Measurements from ENCODE around the gene PLEKHA8. TPM values are rescaled to one million over a fixed set of nuclear protein-coding genes. Genes with fewer than 3 reads are reported as not detected.

The PLEKHA8 gene
- total and polyA plus RNA-seq, 10 of the 15 experiments (the other 5 are each of a cell fraction or from before 2014, with no cell fraction given): 1.1 to 13.2 (median 5.7) TPM

DNA sequence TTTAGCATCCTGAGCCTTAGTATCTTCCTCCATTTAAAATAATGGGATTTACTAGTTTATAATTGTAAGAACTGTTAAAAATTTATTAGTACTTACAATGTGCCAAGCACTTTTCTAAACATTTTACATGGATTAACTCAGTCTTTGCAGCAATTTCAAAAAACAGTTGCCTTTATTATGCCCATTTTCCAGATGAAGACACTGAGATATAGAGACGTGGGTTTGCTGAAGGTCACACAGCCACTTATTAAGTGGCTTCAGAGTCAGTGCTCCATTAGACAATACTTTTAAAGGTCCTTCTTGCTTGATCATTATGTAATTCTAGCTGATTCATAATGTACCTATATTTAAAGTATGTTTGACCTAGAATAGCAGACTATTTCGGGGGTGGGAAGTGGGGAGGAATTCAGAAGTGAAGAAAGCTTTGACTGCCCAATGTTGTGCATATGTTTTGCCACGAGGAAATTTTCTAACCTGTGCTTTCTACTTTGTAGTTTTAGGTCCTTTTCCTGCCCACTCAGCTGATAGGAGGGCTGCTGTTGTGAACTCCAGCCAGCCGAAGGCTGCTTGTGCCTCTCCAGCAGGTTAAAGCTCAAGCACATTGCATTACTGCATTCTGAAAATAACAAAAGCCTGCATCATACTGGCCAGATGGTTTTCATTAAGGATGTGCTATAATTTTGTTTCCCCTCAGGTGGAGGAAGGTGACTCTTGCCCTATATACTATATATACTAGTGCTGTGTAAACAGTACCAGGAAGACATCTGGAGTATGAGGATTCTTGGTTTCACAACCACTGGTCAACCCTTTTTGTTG is 4.3 kb downstream of the PLEKHA8 start:
- in situ Hi-C loops (cut with MboI) (no loop called here), intact Hi-C loops (cut with micrococcal nuclease; ENCODE audit: unreplicated experiment) (no loop called here)
- Histone ChIP-seq H3K4me3 (no peak overlapping the region), H3K9me3 (replicated peaks; ENCODE audit: control insufficient read depth, insufficient read depth, low read length) (no peaks in the 10 kb centered on the region), H3K79me2 (ENCODE audit: control insufficient read depth, insufficient read depth, low read length) (peaks cover 6% of the 10 kb centered on the region), H3K4me1 (ENCODE audit: control insufficient read depth, insufficient read depth, low read length) (peaks cover 7% of the 10 kb centered on the region; the same call in 1 of the 2 replicates), H3K27ac (ENCODE audit: control insufficient read depth, insufficient read depth) (no peak overlapping the region), H3K9ac (ENCODE audit: control insufficient read depth, insufficient read depth, low read length) (no peak overlapping the region), H4K20me1 (ENCODE audit: control insufficient read depth, insufficient read depth) (no peaks in the 10 kb centered on the region), H3K36me3 (ENCODE audit: control insufficient read depth in 2 of 2, insufficient read depth in 2 of 2, low read length in 1 of 2) (no peaks in the 10 kb centered on the region; a peak in 1 of 4 replicates), H3K27me3 (replicated peaks in 1 of 2; ENCODE audit: control insufficient read depth in 2 of 2, insufficient read depth in 2 of 2, low read length in 1 of 2) (no peaks in the 10 kb centered on the region), H2AFZ (ENCODE audit: control insufficient read depth, low read depth, low read length) (no peak overlapping the region), H3K4me2 (ENCODE audit: control insufficient read depth, insufficient read depth) (peak overlapping the region; percentile 47)
- DNase-seq (ENCODE audit: low read depth, low spot score) (no peak), ATAC-seq (no peak), FAIRE-seq (no peak)
- WGBS (ENCODE audit: insufficient coverage, insufficient replicate concordance, low lambda C conversion rate, missing lambda C conversion rate): 43% methylated on average over 4 of the region's 4 CpGs
- RAD21 ChIA-PET (ENCODE audit: unreplicated experiment): interaction anchor here (1.2 to 2.1 kb wide), 2 partner anchors 29 to 111 kb away, joined by 3 to 6 read pairs; no protein-coding TSS in a partner anchor
- BruUV-seq (replicated peaks): no TSS peak
- CTCF ChIA-PET: interaction anchor here (0.6 to 2.4 kb wide), 2 partner anchors 29 to 132 kb away, joined by 3 to 13 read pairs; no protein-coding TSS in a partner anchor
- TF ChIP-seq ZZZ3 (IDR thresholded peaks at IDR 0.05; ENCODE audit: control insufficient read depth, insufficient read length, low read depth) (no peak), JUNB (IDR thresholded peaks at IDR 0.05) (peak; percentile 13; the same call in 1 of the 2 replicates), MEF2A (IDR thresholded peaks at IDR 0.05; ENCODE audit: insufficient read depth, low read depth, low read length) (0 out of 2 replicates have a peak, but pooled peaks have one; percentile 53)
- SMC1A ChIA-PET (ENCODE audit: uncharacterized antibody, unreplicated experiment): interaction anchor here (0.8 to 3.6 kb wide), 2 partner anchors 29 to 37 kb away, joined by 3 to 19 read pairs; no protein-coding TSS in a partner anchor
- POLR2A ChIA-PET: no interaction called here

DNA sequence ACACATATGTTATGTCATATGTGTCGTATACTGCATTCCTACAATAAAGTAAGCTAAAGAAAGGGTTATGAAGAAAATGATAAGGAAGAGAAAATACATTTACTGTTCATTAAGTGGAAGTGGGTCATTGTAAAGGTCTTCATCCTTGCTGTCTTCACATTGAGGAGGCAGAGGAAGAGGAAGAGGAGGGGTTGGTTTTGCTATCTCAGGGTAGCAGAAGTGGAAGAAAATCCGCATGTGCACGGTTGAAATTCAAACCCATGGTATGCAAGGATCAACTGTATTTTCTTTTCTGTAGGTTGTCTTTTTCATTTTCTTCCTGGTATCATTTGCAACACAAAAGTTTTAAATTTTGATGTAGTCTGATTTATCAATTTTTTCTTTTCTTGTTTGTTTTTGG is 6.3 kb downstream of the PLEKHA8 start:
- peaks cover 4% of the 10 kb centered on the region; the same call in 1 of the 2 replicates for H3K79me2 ChIP-seq (ENCODE audit: control insufficient read depth, insufficient read depth, low read length)
- H3K4me1 ChIP-seq (ENCODE audit: control insufficient read depth, insufficient read depth, low read length): peaks cover 7% of the 10 kb centered on the region; the same call in 1 of the 2 replicates
- DNase-seq (ENCODE audit: low read depth, low spot score) (no peak), ATAC-seq (no peak), FAIRE-seq (no peak)
- H3K9me3 ChIP-seq (replicated peaks; ENCODE audit: control insufficient read depth, insufficient read depth, low read length): no peaks in the 10 kb centered on the region
- no peaks in the 10 kb centered on the region for H3K27me3 ChIP-seq (replicated peaks in 1 of 2; ENCODE audit: control insufficient read depth in 2 of 2, insufficient read depth in 2 of 2, low read length in 1 of 2)
- CTCF ChIA-PET: interaction anchor here (2.5 kb wide), 1 partner anchor 27 kb away, joined by 12 read pairs; no protein-coding TSS in a partner anchor
- no peak overlapping the region for H3K4me2 ChIP-seq (ENCODE audit: control insufficient read depth, insufficient read depth)
- no peak overlapping the region for H3K9ac ChIP-seq (ENCODE audit: control insufficient read depth, insufficient read depth, low read length)
- no peaks in the 10 kb centered on the region for H4K20me1 ChIP-seq (ENCODE audit: control insufficient read depth, insufficient read depth)
- RAD21 ChIA-PET (ENCODE audit: unreplicated experiment): no interaction called here
- POLR2A ChIA-PET: no interaction called here
- H3K4me3 ChIP-seq: no peak overlapping the region
- intact Hi-C loops (cut with micrococcal nuclease; ENCODE audit: unreplicated experiment) (no loop called here), in situ Hi-C loops (cut with MboI) (no loop called here)
- H2AFZ ChIP-seq (ENCODE audit: control insufficient read depth, low read depth, low read length): no peak overlapping the region
- TF ChIP-seq SP1 (IDR thresholded peaks at IDR 0.05; ENCODE audit: low read depth, low read length) (no peak), SIN3A (IDR thresholded peaks at IDR 0.05; ENCODE audit: low read depth, low read length) (no peak), RAD51 (IDR thresholded peaks at IDR 0.05) (no peak), MYC (IDR thresholded peaks at IDR 0.05; ENCODE audit: insufficient read depth, insufficient read length, insufficient replicate concordance, low read length, severe bottlenecking) (no peak), ZNF274 (IDR thresholded peaks at IDR 0.05; ENCODE audit: insufficient read depth, insufficient read length) (no peak), HDAC2 (IDR thresholded peaks at IDR 0.05) (no peak)
- TF ChIP-seq, protein P1, sequence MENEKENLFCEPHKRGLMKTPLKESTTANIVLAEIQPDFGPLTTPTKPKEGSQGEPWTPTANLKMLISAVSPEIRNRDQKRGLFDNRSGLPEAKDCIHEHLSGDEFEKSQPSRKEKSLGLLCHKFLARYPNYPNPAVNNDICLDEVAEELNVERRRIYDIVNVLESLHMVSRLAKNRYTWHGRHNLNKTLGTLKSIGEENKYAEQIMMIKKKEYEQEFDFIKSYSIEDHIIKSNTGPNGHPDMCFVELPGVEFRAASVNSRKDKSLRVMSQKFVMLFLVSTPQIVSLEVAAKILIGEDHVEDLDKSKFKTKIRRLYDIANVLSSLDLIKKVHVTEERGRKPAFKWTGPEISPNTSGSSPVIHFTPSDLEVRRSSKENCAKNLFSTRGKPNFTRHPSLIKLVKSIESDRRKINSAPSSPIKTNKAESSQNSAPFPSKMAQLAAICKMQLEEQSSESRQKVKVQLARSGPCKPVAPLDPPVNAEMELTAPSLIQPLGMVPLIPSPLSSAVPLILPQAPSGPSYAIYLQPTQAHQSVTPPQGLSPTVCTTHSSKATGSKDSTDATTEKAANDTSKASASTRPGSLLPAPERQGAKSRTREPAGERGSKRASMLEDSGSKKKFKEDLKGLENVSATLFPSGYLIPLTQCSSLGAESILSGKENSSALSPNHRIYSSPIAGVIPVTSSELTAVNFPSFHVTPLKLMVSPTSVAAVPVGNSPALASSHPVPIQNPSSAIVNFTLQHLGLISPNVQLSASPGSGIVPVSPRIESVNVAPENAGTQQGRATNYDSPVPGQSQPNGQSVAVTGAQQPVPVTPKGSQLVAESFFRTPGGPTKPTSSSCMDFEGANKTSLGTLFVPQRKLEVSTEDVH (IDR thresholded peaks at IDR 0.05; ENCODE audit: low read depth, partially characterized antibody): no peak
- BruUV-seq (replicated peaks): no TSS peak
- 97% methylated on average over 3 of the region's 3 CpGs for WGBS (ENCODE audit: insufficient coverage, insufficient replicate concordance, low lambda C conversion rate, missing lambda C conversion rate)
- SMC1A ChIA-PET (ENCODE audit: uncharacterized antibody, unreplicated experiment): interaction anchor here (1.0 kb wide), 1 partner anchor 15 kb away, joined by 3 read pairs; no protein-coding TSS in a partner anchor
- no peak overlapping the region for H3K27ac ChIP-seq (ENCODE audit: control insufficient read depth, insufficient read depth)
- H3K36me3 ChIP-seq (ENCODE audit: control insufficient read depth in 2 of 2, insufficient read depth in 2 of 2, low read length in 1 of 2): no peaks in the 10 kb centered on the region; a peak in 1 of 4 replicates
